ENCODE measurements around the gene BRAF. TPM values are rescaled to one million over a fixed set of nuclear protein-coding genes. Genes with fewer than 3 reads are reported as not detected.

BRAF gene
- total and polyA plus RNA-seq, 2 of the 8 experiments (the other 6 are each of a cell fraction or from before 2014, with no cell fraction given) = 11.4 to 32.6 TPM

- FAIRE-seq = no peak
- POLR2A ChIA-PET (ENCODE audit: partially characterized antibody) = no interaction called here
- no peaks in the 10 kb centered on the region for H4K20me1 ChIP-seq (replicated peaks in 1 of 2; ENCODE audit: control insufficient read depth in 1 of 2, insufficient read depth in 2 of 2, low read length in 2 of 2)
Measured at GRCh38 chr7:140873434-140873833, 51.3 kb downstream of the BRAF start.

More at GRCh38 chr7:140873434-140873833, 51.3 kb downstream of the BRAF start:
- Histone ChIP-seq H4K5ac (ENCODE audit: insufficient read length, low read depth, low read length) (no peak overlapping the region), H2BK20ac (ENCODE audit: low read length) (no peak overlapping the region), H3K4me2 (ENCODE audit: insufficient read depth in 1 of 2, low read depth in 2 of 2, low read length in 2 of 2) (no peak overlapping the region), H4K8ac (ENCODE audit: extremely low read depth, insufficient read depth, low read length) (no peak overlapping the region), H3K27ac (ENCODE audit: low read depth, low read length) (no peak overlapping the region), H3K79me2 (ENCODE audit: control insufficient read depth in 1 of 2, insufficient read depth in 2 of 2, low read length in 2 of 2) (peaks cover 0 to 87% of the 10 kb centered on the region in 2 experiments; a peak in 2 of 4 replicates), H3K36me3 (ENCODE audit: control insufficient read depth in 2 of 4, insufficient read depth in 4 of 4, low read length in 3 of 4) (no peaks in the 10 kb centered on the region), H2BK15ac (ENCODE audit: low read length) (peak overlapping the region; percentile 55; the same call in 1 of the 2 replicates), H3K27me3 (replicated peaks in 1 of 4; ENCODE audit: control insufficient read depth in 3 of 4, extremely low read depth in 1 of 4, insufficient read depth in 3 of 4, low read length in 3 of 4) (no peaks in the 10 kb centered on the region), H3K23ac (ENCODE audit: insufficient read length) (no peak overlapping the region), H3K9me3 (ENCODE audit: insufficient read depth in 2 of 2, low read depth in 1 of 2, low read length in 1 of 2) (no peaks in the 10 kb centered on the region), H2BK12ac (ENCODE audit: low read depth, low read length) (no peak overlapping the region), H3K18ac (ENCODE audit: extremely low read depth, low read length) (no peak overlapping the region), H3K9ac (replicated peaks in 1 of 4; ENCODE audit: extremely low read depth in 1 of 4, low read depth in 3 of 4, low read length in 3 of 4) (no peak overlapping the region), H3K4me3 (ENCODE audit: extremely low read depth in 1 of 4, insufficient read depth in 2 of 4, low read depth in 3 of 4, low read length in 4 of 4) (no peak overlapping the region), H3K23me2 (ENCODE audit: low read depth, low read length) (no peaks in the 10 kb centered on the region), H3K56ac (replicated peaks; ENCODE audit: insufficient read length, low read depth, low read length) (no peak overlapping the region), H3K14ac (ENCODE audit: insufficient read length) (no peak overlapping the region), H2BK5ac (ENCODE audit: low read depth, low read length) (no peak overlapping the region; the same call in 1 of the 2 replicates), H4K91ac (replicated peaks; ENCODE audit: insufficient read length, low read length) (no peak overlapping the region), H2AFZ (ENCODE audit: low read length) (no peak overlapping the region), H2AK5ac (ENCODE audit: low read depth, low read length) (no peak overlapping the region), H3K79me1 (ENCODE audit: low read depth, low read length) (no peaks in the 10 kb centered on the region), H3K4me1 (replicated peaks in 1 of 4; ENCODE audit: control insufficient read depth in 3 of 4, insufficient read depth in 4 of 4, low read length in 3 of 4) (peaks cover 0 to 3% (median 0%) of the 10 kb centered on the region in 4 experiments; a peak in 2 of 7 replicates), H3K4ac (replicated peaks; ENCODE audit: insufficient read length, low read depth, low read length) (no peak overlapping the region), H2BK120ac (replicated peaks; ENCODE audit: low read depth, low read length) (no peak overlapping the region)
- TF ChIP-seq E2F6 (IDR thresholded peaks at IDR 0.05) (no peak), SIRT6 (IDR thresholded peaks at IDR 0.05; ENCODE audit: low read length) (no peak), KDM1A (IDR thresholded peaks at IDR 0.05; ENCODE audit: borderline replicate concordance, low read length) (no peak), BRCA1 (IDR thresholded peaks at IDR 0.05; ENCODE audit: low read depth, low read length) (no peak), SRF (IDR thresholded peaks at IDR 0.05; ENCODE audit: low read depth, low read length) (no peak), CHD2 (IDR thresholded peaks at IDR 0.05; ENCODE audit: low read length) (no peak), SAP30 (IDR thresholded peaks at IDR 0.05; ENCODE audit: insufficient read depth, insufficient replicate concordance, low read length) (no peak), SUZ12 (IDR thresholded peaks at IDR 0.05; ENCODE audit: low read length) (no peak), BCL11A (IDR thresholded peaks at IDR 0.05; ENCODE audit: low read depth in 2 of 2, low read length in 2 of 2) (no peak)
- no peak for DNase-seq (ENCODE audit: low read depth in 1 of 2, low spot score in 2 of 2)
- WGBS, 2 experiments (ENCODE audit: extremely low coverage in 1 of 2, insufficient coverage in 1 of 2, insufficient read length in 1 of 2, insufficient replicate concordance in 2 of 2, low coverage in 1 of 2, low lambda C conversion rate in 2 of 2, missing lambda C conversion rate in 1 of 2) = 97% methylated on average over 4 of the region's 4 CpGs; no CpG with 5 or more reads in 1 of the 2 experiments
- CTCF ChIA-PET (ENCODE audit: partially characterized antibody) = interaction anchor here (0.7 to 1.5 kb wide), 3 partner anchors 17 to 253 kb away, joined by 3 to 5 read pairs (median 4); no protein-coding TSS in a partner anchor
